ENCODE data around the gene CCDC13.

Gene CCDC13

DNA sequence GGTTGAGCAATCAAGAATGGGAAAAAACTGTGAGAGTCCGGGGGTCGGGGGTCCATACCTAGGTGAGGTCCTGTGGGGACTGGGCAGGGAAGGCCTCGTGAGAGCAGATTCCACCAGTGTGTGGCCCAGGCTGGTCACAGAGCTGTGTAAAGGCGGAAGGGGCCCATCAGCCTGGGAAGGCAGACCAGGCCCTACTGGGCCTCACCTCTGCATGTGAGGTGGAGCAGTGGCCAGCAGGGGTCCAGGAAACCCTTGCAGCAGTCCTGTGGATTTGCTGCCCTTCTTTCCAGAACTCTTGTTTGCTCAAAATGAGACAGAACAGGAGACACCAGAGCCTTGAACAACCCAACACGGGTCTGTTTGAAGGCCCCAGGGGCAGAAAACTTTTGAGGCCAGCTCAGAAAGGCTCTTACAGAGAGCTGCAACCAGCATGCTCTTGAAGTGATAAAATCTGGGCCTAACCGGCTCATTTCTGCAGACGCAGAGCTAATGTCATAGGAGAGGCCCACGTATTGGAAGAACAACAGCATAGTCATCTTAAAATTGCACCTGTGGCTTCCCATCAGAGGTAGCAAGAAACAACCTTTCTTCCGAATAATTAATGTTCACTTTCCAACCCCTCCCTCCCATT is 40.1 kb downstream of the CCDC13 start:
- DNase-seq, result no peak

DNA sequence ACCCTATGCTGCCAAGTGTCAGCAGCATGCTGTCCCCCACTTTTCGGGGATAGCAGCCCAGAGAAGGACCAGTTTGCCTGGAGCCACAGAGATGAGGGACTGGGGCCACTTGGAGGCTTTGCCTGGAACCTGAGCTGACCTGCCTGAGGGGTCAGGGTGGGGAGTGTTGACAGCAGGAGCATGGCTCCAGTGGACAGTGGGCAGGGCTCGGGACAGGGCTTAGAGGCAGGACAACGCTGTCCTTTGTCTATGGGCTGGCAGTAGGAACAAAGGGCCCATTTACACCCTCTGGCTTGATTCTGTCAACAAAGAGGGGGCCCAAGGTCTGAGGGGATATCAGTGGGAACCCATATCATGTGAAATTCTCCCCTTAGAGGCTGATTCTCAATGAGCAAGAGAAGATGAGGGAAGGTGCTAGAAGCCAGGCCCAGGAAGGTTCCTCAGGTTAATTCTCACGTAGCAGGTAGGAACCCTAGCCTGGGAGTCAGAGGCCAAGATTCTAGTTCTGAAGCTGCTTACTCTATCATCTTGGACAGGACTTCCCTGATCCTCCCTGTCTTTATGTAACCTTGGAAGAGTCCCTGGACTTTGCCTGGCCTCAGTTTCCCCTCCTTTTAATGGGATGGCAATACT is 40.7 kb downstream of the CCDC13 start:
- DNase-seq, result no peak

DNA sequence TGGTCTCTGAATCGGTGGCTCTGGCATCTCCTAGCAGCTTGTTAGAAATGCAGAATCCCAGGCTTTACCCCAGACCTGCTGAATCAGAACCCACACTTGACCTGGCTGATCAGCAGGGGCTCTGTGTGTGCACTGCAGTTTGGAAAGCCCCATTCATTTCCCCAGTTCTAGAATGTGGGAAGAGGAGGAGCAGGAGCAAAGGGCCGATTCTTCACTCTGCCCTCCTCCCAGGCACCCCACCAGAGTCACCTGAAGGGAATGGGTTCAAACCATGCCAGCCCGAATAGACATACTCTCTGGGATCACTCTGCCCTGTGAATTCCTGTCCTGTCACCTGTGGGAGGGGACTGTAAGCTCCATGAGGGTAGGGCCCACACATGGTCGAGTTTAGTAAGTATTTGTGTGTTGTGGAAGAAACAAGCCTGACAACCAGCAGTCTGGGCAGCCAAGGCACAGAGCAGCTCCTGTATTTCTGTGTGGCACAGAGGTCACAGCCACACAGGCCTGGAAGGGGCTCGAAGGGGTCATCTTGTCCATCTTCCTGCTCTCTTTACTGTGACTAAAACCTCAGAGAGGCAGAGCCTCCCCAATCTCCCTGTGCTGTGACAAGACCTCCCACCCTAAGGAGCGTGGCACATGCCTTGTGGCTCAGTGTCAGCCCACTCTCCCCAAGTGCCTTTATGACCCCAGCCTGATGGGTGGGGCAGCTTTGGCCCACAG is 41.4 kb downstream of the CCDC13 start:
- DNase-seq, result no peak

- DNase-seq, result no peak
These were observed 42.2 kb downstream of the CCDC13 start for GRCh38 chr3:42730706-42731420.

GRCh38 chr3:42730294-42730693 is 42.8 kb downstream of the CCDC13 start:
- no peak for DNase-seq

GRCh38 chr3:42729404-42730145 is 43.5 kb downstream of the CCDC13 start:
- no peak for DNase-seq

GRCh38 chr3:42728668-42729364 is 44.2 kb downstream of the CCDC13 start:
- no peak for DNase-seq

DNA sequence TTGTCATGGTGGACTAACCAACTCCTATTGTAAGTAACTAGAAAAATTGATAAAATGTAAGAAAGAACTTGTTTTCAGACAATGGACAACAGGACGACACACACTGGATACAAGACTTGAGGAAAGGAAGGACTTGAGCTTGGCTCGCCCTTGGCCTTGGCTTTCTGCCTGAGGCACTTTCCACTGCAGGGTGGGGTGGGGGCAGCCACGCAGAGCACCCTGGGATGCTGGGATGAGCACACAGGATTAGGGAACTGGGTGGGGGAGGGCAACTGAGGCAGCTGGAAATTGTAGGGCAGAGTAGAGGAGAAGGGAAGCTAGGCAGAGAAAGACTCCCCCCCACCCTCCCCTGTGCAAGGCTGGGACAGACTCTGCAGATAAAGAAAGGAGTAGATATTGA is 45.0 kb downstream of the CCDC13 start:
- DNase-seq, result no peak

- no peak for DNase-seq
These were observed 47.6 kb downstream of the CCDC13 start for GRCh38 chr3:42725454-42725853.

- DNase-seq, result no peak
These were observed 49.8 kb downstream of the CCDC13 start for GRCh38 chr3:42723219-42723618.
